Measurements from ENCODE around the gene FPR2. TPM values are rescaled to one million over a fixed set of nuclear protein-coding genes. Genes with fewer than 3 reads are reported as not detected.

The FPR2 gene
- total and polyA plus RNA-seq, 9 of the 15 experiments (the other 6 are each of a cell fraction or from before 2014, with no cell fraction given): 0.03 to 0.15 (median 0.07) TPM; not detected in 6

DNA sequence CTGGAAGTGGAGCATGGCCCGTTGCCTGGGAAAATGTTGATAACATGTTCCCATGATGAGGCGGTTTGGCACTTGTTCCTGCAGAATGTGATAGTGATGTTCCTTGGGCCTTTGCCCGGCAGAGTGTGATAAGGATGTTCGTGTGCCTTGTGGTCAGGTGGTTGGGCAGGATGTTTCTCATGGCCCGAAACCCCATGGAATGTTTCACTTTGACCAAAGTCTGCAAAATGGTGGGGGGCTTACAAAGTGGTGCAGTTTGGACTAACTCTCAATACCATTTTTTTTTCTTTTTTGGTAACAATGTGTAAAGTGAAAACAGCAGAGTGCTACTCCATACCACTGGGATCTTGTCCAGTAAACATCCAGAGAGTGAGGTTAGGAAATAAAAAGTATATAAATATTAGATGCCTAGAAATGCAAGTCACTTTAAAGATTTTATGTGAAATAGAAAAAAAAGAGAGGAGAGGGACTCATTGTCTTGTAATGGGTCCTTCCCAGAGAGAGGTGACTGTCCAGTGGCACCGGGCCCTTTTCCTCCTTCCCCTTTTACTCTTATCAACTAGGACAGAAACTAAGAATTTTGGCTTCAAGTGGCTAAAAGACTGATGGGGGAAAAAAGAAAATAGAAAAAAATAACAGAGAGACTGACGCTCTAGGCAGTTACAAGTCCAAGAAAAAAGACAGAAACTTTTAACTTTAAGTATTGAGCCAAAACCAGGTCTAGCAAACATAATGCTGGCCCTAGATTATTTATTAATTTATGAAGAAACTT lies 39.7 kb downstream of the FPR2 start (continued):
- no peak for TF ChIP-seq FOXP1 (CRISPR knock-in tag; IDR thresholded peaks at IDR 0.05)
- peak; percentile 82 for TF ChIP-seq LEF1 (IDR thresholded peaks at IDR 0.05)
- TF ChIP-seq PTRF (tag; IDR thresholded peaks at IDR 0.05): no peak
- TF ChIP-seq IFI16 (CRISPR knock-in tag; IDR thresholded peaks at IDR 0.05): 0 out of 2 replicates have a peak, but pooled peaks have one; percentile 4
- TF ChIP-seq ILK (tag; IDR thresholded peaks at IDR 0.05; ENCODE audit: borderline replicate concordance, low read depth): no peak
- TF ChIP-seq SRSF7 (optimal IDR thresholded peaks at IDR 0.05; ENCODE audit: low read depth, low read length): no peak
- peak; percentile 47; the same call in 1 of the 2 replicates for TF ChIP-seq SP1 (CRISPR knock-in tag; IDR thresholded peaks at IDR 0.05)
- TF ChIP-seq ZBTB9 (CRISPR knock-in tag; IDR thresholded peaks at IDR 0.05): peak; percentile 73; the same call in 1 of the 2 replicates
- TF ChIP-seq, protein P1, sequence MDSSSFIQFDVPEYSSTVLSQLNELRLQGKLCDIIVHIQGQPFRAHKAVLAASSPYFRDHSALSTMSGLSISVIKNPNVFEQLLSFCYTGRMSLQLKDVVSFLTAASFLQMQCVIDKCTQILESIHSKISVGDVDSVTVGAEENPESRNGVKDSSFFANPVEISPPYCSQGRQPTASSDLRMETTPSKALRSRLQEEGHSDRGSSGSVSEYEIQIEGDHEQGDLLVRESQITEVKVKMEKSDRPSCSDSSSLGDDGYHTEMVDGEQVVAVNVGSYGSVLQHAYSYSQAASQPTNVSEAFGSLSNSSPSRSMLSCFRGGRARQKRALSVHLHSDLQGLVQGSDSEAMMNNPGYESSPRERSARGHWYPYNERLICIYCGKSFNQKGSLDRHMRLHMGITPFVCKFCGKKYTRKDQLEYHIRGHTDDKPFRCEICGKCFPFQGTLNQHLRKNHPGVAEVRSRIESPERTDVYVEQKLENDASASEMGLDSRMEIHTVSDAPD (CRISPR knock-in tag; IDR thresholded peaks at IDR 0.05): no peak
- no peak for TF ChIP-seq CHD2 (IDR thresholded peaks at IDR 0.05; ENCODE audit: low read depth, low read length)
- no peak for TF ChIP-seq SETDB1 (IDR thresholded peaks at IDR 0.05; ENCODE audit: low read length)
- peak in 1 of 2 experiments; percentile 54; a peak in 2 of 4 replicates for TF ChIP-seq FOXA3 (CRISPR knock-in tag; conservative IDR thresholded peaks at IDR 0.05 in 1 of 2, IDR thresholded peaks at IDR 0.05 in 1 of 2)
- TF ChIP-seq ZNF57 (CRISPR knock-in tag; IDR thresholded peaks at IDR 0.05): no peak
- no peak for TF ChIP-seq ZFPM2 (CRISPR knock-in tag; IDR thresholded peaks at IDR 0.05)
- TF ChIP-seq HDAC8 (tag; IDR thresholded peaks at IDR 0.05): no peak
- TF ChIP-seq NR4A1 (CRISPR knock-in tag; IDR thresholded peaks at IDR 0.05): peak; percentile 92
- peak; percentile 78 for TF ChIP-seq NR4A1 (tag; IDR thresholded peaks at IDR 0.05)
- no peak for TF ChIP-seq ZNF785 (CRISPR knock-in tag; IDR thresholded peaks at IDR 0.05)
- TF ChIP-seq TAF15 (IDR thresholded peaks at IDR 0.05; ENCODE audit: low read depth, low read length): no peak
- no peak for TF ChIP-seq KDM4B (IDR thresholded peaks at IDR 0.05; ENCODE audit: borderline replicate concordance in 2 of 2, low read depth in 1 of 2)
- TF ChIP-seq NFRKB (IDR thresholded peaks at IDR 0.05; ENCODE audit: low read depth): peak; percentile 64; the same call in 1 of the 2 replicates
- TF ChIP-seq ZNF253 (CRISPR knock-in tag; conservative IDR thresholded peaks at IDR 0.05): no peak
- no peak for TF ChIP-seq MCM5 (IDR thresholded peaks at IDR 0.05; ENCODE audit: low read depth)
- no peak for TF ChIP-seq LARP7 (IDR thresholded peaks at IDR 0.05)
- TF ChIP-seq PHF21A (IDR thresholded peaks at IDR 0.05; ENCODE audit: borderline replicate concordance, low read depth): no peak
- TF ChIP-seq ESRRA (IDR thresholded peaks at IDR 0.05; ENCODE audit: borderline replicate concordance, low read depth): peak; percentile 66; the same call in 1 of the 2 replicates
- no peak for TF ChIP-seq ESRRB (CRISPR knock-in tag; IDR thresholded peaks at IDR 0.05; ENCODE audit: borderline replicate concordance)
- TF ChIP-seq FOS (IDR thresholded peaks at IDR 0.05; ENCODE audit: extremely low read depth, insufficient read length): no peak
- TF ChIP-seq MED1 (CRISPR knock-in tag; IDR thresholded peaks at IDR 0.05; ENCODE audit: borderline replicate concordance): no peak

Measured in K562 (cell line).